Measurements from ENCODE around the gene TTLL7. TPM values are rescaled to one million over a fixed set of nuclear protein-coding genes. Genes with fewer than 3 reads are reported as not detected.

The TTLL7 gene
- total RNA-seq, 2 experiments from 2014 or later = 0.41 to 1.4 TPM

GRCh38 chr1:83844546-83844945 is 154.4 kb downstream of the TTLL7 start:
- intact Hi-C loops (cut with micrococcal nuclease) = no loop called here
- Mint-ChIP-seq H3K4me3 (no peak overlapping the region), H3K27me3 (no peaks in the 10 kb centered on the region), H3K9me3 (no peaks in the 10 kb centered on the region), H3K4me1 (ENCODE audit: low read depth) (peaks cover 5% of the 10 kb centered on the region), H3K36me3 (ENCODE audit: low read depth) (peaks cover 4% of the 10 kb centered on the region), H3K27ac (no peak overlapping the region)
- CTCF ChIA-PET = no interaction called here
- no peak for ATAC-seq
- POLR2A ChIA-PET = no interaction called here
- no peak for DNase-seq
- no peak for TF ChIP-seq CTCF (IDR thresholded peaks at IDR 0.05)

- DNase-seq (no peak), ATAC-seq (no peak)
- CTCF ChIA-PET = interaction anchor here (1.4 kb wide), 1 partner anchor 9 kb away, joined by 3 read pairs; no protein-coding TSS in a partner anchor
- POLR2A ChIA-PET = no interaction called here
- no peak overlapping the region for H3K4me3 Mint-ChIP-seq
- no peaks in the 10 kb centered on the region for H3K27me3 Mint-ChIP-seq
- intact Hi-C loops (cut with micrococcal nuclease) = no loop called here
- H3K36me3 Mint-ChIP-seq (ENCODE audit: low read depth) = peaks cover 3% of the 10 kb centered on the region
- H3K9me3 Mint-ChIP-seq = no peaks in the 10 kb centered on the region
- peaks cover 2% of the 10 kb centered on the region for H3K4me1 Mint-ChIP-seq (ENCODE audit: low read depth)
- no peak for TF ChIP-seq CTCF (IDR thresholded peaks at IDR 0.05)
- no peak overlapping the region for H3K27ac Mint-ChIP-seq
Observed at GRCh38 chr1:83839566-83840173, 159.3 kb downstream of the TTLL7 start.

GRCh38 chr1:83838573-83838972 is 160.4 kb downstream of the TTLL7 start:
- Mint-ChIP-seq H3K4me3 (no peak overlapping the region), H3K27ac (no peak overlapping the region), H3K4me1 (ENCODE audit: low read depth) (peaks cover 2% of the 10 kb centered on the region), H3K27me3 (no peaks in the 10 kb centered on the region), H3K9me3 (no peaks in the 10 kb centered on the region), H3K36me3 (ENCODE audit: low read depth) (no peaks in the 10 kb centered on the region)
- CTCF ChIA-PET = interaction anchor here (1.4 kb wide), 1 partner anchor 10 kb away, joined by 3 read pairs; no protein-coding TSS in a partner anchor
- intact Hi-C loops (cut with micrococcal nuclease) = no loop called here
- POLR2A ChIA-PET = no interaction called here
- ATAC-seq = no peak
- no peak for TF ChIP-seq CTCF (IDR thresholded peaks at IDR 0.05)
- DNase-seq = no peak

GRCh38 chr1:83836543-83836942 is 162.4 kb downstream of the TTLL7 start:
- no peak for TF ChIP-seq CTCF (IDR thresholded peaks at IDR 0.05)
- peaks cover 2% of the 10 kb centered on the region for H3K4me1 Mint-ChIP-seq (ENCODE audit: low read depth)
- H3K4me3 Mint-ChIP-seq = no peak overlapping the region
- DNase-seq (no peak), ATAC-seq (no peak)
- ChIA-PET POLR2A (no interaction called here), CTCF (no interaction called here)
- H3K36me3 Mint-ChIP-seq (ENCODE audit: low read depth) = no peaks in the 10 kb centered on the region
- H3K27me3 Mint-ChIP-seq = no peaks in the 10 kb centered on the region
- no peaks in the 10 kb centered on the region for H3K9me3 Mint-ChIP-seq
- intact Hi-C loops (cut with micrococcal nuclease) = no loop called here
- H3K27ac Mint-ChIP-seq = no peak overlapping the region

- CTCF ChIA-PET = no interaction called here
- Mint-ChIP-seq H3K9me3 (no peaks in the 10 kb centered on the region), H3K27me3 (no peaks in the 10 kb centered on the region), H3K4me3 (no peak overlapping the region), H3K4me1 (ENCODE audit: low read depth) (no peaks in the 10 kb centered on the region), H3K36me3 (ENCODE audit: low read depth) (no peaks in the 10 kb centered on the region), H3K27ac (no peak overlapping the region)
- DNase-seq (no peak), ATAC-seq (no peak)
- intact Hi-C loops (cut with micrococcal nuclease) = no loop called here
- no peak for TF ChIP-seq CTCF (IDR thresholded peaks at IDR 0.05)
- POLR2A ChIA-PET = no interaction called here
Observed at GRCh38 chr1:83834621-83835264, 164.2 kb downstream of the TTLL7 start.
